GM18517 (cell line): ENCODE measurements around the gene CPPED1.

Experiments used
- ATAC-seq: cut with Tn5 transposase; IDR thresholded peaks from one replicate; pipeline ENCODE4 v1.9.1; 2021; ENCODE audit warnings: mild to moderate bottlenecking, moderate library complexity; ENCODE audit not compliant: unreplicated experiment

The CPPED1 gene

GRCh38 chr16:12611916-12612597, 191.6 kb downstream of the CPPED1 start:
- ATAC-seq, result no peak

GRCh38 chr16:12611006-12611477, 192.6 kb downstream of the CPPED1 start:
- no peak for ATAC-seq

- ATAC-seq, result no peak
These were observed 193.6 kb downstream of the CPPED1 start for GRCh38 chr16:12609937-12610699.
